Transverse colon (tissue), 4 donors: ENCODE data around the gene USP53. TPM values are rescaled to one million over a fixed set of nuclear protein-coding genes. Genes with fewer than 3 reads are reported as not detected.
"Not testable (repeated sequence)": the region's sequence is repeated elsewhere in the genome, so short reads cannot be mapped to it uniquely, and the experiment has no call there.

Source experiments
- DNase-seq: peaks from one replicate; pipeline ENCODE4 v3.0.0-alpha.2; 2019
- H3K27ac ChIP-seq, 4 donors: fragments of 200-600 bp; sonication (generic); 2 replicates each; pipeline ENCODE4 v1.5.1; 2016 to 2018; ENCODE audit warnings: inconsistent platforms in 4 of 4
- H3K27me3 ChIP-seq: fragments of 200-600 bp; sonication (generic); 2 replicates; pipeline ENCODE4 v1.5.1; 2017; ENCODE audit warnings: inconsistent platforms
- H3K36me3 ChIP-seq, 4 donors: fragments of 200-600 bp; sonication (generic); 2 replicates each; pipeline ENCODE4 v1.5.1; 2017 to 2019; ENCODE audit warnings: inconsistent platforms in 4 of 4
- H3K4me1 ChIP-seq, 4 donors: fragments of 200-600 bp; sonication (generic); 2 replicates each; pipeline ENCODE4 v1.5.1; 2017 to 2020; ENCODE audit warnings: inconsistent platforms in 4 of 4
- H3K4me3 ChIP-seq, 4 donors: fragments of 200-600 bp; sonication (generic); 1 replicate in 1 of 4; 2 replicates in 3 of 4; pipeline versions ENCODE4 v1.5.1 to v1.6.1; 2017 to 2019; ENCODE audit warnings: inconsistent platforms in 4 of 4
- H3K9me3 ChIP-seq, 2 donors: fragments of 200-600 bp; sonication (generic); 2 replicates each; pipeline ENCODE4 v1.5.1; 2017 to 2019; ENCODE audit warnings: inconsistent platforms in 2 of 2
- EP300 ChIP-seq: sonication (generic); formaldehyde crosslinking; IDR thresholded peaks from one replicate; pipeline ENCODE4 v1.6.1; 2017; ENCODE audit warnings: antibody characterized with exemption, low read depth
- POLR2A ChIP-seq: fragments of 450-650 bp; IDR thresholded peaks from one replicate; pipeline ENCODE4 v1.6.1; 2016; ENCODE audit warnings: antibody characterized with exemption, mild to moderate bottlenecking, moderate library complexity
- POLR2AphosphoS5 ChIP-seq, 3 donors: sonication (generic); formaldehyde crosslinking; IDR thresholded peaks; one replicate each; pipeline ENCODE4 v1.6.1; 2016; ENCODE audit warnings: antibody characterized with exemption in 3 of 3
- WGBS, 2 donors: methylation state at CpG; one replicate each; pipeline ENCODE4 v1.1.5; 2018; ENCODE audit warnings: low coverage in 1 of 2; 5-methylcytosine and 5-hydroxymethylcytosine counted together
- in situ Hi-C, 4 donors: fragments of 200-750 bp; cut with MboI; loops; one replicate each; pipeline versions ENCODE4 v1.15.0 to v1.15.1; 2017; ENCODE audit warnings: low sequenced_read_pairs in 3 of 4, low pct_ligation_motif_present in 1 of 4, low pct_unique_long_range_greater_than_20kb in 1 of 4
- intact Hi-C: fragments of 100-400 bp; cut with DNase I; formaldehyde crosslinking; loops from one replicate; pipeline ENCODE4 v1.15.1; 2023; ENCODE audit warnings: low total_unique reads
- total RNA-seq, 4 donors: library from RNA; depleted of rRNA; stranded (reverse); fragments of >200 nt; gene quantifications; one replicate each; pipeline ENCODE4 v1.1.0, GENCODE V29; 2016
- TF ChIP-seq, protein P1 (sequence below), 5 experiments: fragments of 200-600 bp in 3 of 5; fragments of 450-650 bp in 2 of 5; sonication (generic) in 3 of 5; IDR thresholded peaks; 1 replicate in 2 of 5; 2 replicates in 3 of 5; pipeline ENCODE4 v1.5.1; 2016 to 2017; ENCODE audit warnings: antibody characterized with exemption in 5 of 5, inconsistent platforms in 3 of 5, mild to moderate bottlenecking in 2 of 5, moderate library complexity in 1 of 5

The USP53 gene
- total RNA-seq, 4 donors from 2014 or later: 71.4 to 165 (median 98.5) TPM

DNA sequence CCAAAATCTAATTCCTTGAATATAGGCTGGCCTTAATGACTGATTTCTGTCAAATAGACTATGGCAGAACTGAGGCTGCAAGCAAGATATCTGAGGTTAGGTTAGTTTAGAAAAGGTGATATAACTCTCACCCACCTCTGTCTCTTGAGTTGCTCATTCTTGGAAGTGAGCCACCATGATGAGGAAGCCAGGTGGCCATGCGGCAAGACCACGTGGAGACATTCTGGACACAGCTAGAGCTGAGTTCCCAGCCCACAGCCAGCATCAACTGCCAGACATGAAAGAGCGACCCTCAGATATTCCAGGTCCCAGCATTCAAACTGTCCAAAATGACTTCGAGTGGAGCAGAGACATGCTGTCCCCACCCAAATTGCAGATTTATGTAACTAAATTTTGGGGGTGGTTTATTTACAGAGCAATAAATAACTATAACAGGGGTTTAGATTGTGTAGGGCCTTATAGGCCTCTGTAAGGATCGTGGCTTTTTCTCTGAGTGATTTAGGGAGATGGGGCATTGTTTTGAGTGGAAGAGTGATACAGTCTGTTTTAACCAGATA, 33.7 kb downstream of the USP53 start:
- Histone ChIP-seq H3K27ac (no peak overlapping the region), H3K4me3 (no peak overlapping the region), H3K4me1 (peaks cover 0 to 12% (median 0%) of the 10 kb centered on the region in 4 donors), H3K27me3 (no peaks in the 10 kb centered on the region), H3K9me3 (no peaks in the 10 kb centered on the region), H3K36me3 (peaks cover 0 to 40% (median 24%) of the 10 kb centered on the region in 4 donors)
- TF ChIP-seq EP300 (no peak), POLR2A (no peak), POLR2AphosphoS5 (IDR thresholded peaks at IDR 0.05) (no peak)
- TF ChIP-seq, protein P1, sequence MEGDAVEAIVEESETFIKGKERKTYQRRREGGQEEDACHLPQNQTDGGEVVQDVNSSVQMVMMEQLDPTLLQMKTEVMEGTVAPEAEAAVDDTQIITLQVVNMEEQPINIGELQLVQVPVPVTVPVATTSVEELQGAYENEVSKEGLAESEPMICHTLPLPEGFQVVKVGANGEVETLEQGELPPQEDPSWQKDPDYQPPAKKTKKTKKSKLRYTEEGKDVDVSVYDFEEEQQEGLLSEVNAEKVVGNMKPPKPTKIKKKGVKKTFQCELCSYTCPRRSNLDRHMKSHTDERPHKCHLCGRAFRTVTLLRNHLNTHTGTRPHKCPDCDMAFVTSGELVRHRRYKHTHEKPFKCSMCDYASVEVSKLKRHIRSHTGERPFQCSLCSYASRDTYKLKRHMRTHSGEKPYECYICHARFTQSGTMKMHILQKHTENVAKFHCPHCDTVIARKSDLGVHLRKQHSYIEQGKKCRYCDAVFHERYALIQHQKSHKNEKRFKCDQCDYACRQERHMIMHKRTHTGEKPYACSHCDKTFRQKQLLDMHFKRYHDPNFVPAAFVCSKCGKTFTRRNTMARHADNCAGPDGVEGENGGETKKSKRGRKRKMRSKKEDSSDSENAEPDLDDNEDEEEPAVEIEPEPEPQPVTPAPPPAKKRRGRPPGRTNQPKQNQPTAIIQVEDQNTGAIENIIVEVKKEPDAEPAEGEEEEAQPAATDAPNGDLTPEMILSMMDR (IDR thresholded peaks at IDR 0.05): no peak
- DNase-seq: no peak
- 77 to 82% methylated on average over 2 to 5 of the region's 5 CpGs for WGBS, 2 donors
- intact Hi-C loops: no loop called here
- in situ Hi-C loops: loop anchor here in 2 of 4 donors (25.0 kb wide), 1 partner anchor 209 kb away; no protein-coding TSS in a partner anchor

DNA sequence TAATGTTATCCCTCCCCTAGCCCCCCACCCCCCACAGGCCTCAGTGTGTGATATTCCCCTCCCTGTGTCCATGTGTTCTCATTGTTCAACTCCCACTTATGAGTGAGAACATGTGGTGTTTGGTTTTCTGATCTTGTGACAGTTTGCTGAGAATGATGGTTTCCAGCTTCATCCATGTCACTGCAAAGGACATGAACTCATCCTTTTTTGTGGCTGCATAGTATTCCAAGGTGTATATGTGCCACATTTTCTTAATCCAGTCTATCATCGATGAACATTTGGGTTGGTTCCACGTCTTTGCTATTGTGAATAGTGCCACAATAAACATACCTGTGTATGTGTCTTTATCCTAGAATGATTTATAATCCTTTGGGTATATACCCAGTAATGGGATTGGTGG, 38.5 kb downstream of the USP53 start:
- H3K27me3 ChIP-seq, H3K27ac ChIP-seq, H3K4me3 ChIP-seq, H3K9me3 ChIP-seq, H3K4me1 ChIP-seq, DNase-seq, intact Hi-C loops, in situ Hi-C loops: not testable (repeated sequence)
- H3K36me3 ChIP-seq: peaks cover 0 to 56% (median 29%) of the 10 kb centered on the region in 4 donors
- 97 to 100% methylated on average over 2 of the region's 2 CpGs for WGBS, 2 donors

DNA sequence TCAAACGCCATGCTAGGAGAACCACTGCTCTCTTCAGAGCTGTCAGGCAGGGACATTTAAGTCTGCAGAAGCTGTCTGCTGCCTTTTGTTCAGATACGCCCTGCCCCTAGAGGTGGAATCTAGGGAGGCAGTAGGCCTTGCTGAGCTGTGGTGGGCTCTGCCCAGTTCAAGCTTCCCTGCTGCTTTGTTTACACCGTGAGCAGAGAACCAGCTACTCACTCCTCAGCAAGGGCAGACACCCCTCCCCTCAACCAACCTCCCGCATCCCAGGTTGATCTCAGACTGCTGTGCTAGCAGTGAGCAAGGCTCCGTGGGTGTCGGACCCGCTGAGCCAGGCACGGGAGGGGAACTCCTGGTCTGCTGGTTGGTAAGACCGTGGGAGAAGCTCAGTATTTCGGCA, 42.7 kb downstream of the USP53 start:
- H3K9me3 ChIP-seq, H3K4me1 ChIP-seq, H3K4me3 ChIP-seq, DNase-seq, H3K27ac ChIP-seq, H3K27me3 ChIP-seq, intact Hi-C loops, in situ Hi-C loops: not testable (repeated sequence)
- peaks cover 0 to 56% (median 25%) of the 10 kb centered on the region in 4 donors for H3K36me3 ChIP-seq
- 95% methylated on average over 10 of the region's 10 CpGs; no CpG with 5 or more reads in 1 of the 2 donors for WGBS, 2 donors

DNA sequence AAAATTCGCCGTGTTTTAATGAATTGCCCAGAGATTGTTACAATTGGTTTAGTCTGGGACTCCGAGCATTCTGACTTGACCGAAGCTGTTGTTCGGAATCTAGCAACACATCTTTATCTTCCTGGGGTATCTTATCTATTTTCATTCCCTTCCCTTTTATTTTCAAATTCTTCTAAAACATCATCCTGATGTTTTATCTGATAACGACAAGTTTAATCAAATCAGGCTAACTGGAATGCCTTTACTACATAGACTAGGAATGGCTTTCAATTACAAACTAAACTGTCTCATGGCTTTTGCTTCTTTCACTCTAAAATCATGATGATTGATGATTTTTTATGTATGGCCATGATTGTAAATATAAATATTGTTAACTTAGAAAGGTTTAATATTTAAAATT, 48.0 kb downstream of the USP53 start:
- DNase-seq: no peak
- in situ Hi-C loops: no loop called here
- Histone ChIP-seq H3K9me3 (no peaks in the 10 kb centered on the region), H3K4me1 (no peaks in the 10 kb centered on the region), H3K4me3 (no peak overlapping the region), H3K36me3 (peaks cover 0 to 47% (median 17%) of the 10 kb centered on the region in 4 donors), H3K27ac (no peak overlapping the region), H3K27me3 (no peaks in the 10 kb centered on the region)
- intact Hi-C loops: no loop called here
- TF ChIP-seq POLR2AphosphoS5 (IDR thresholded peaks at IDR 0.05) (no peak), EP300 (no peak), POLR2A (no peak)
- TF ChIP-seq, protein P1 (IDR thresholded peaks at IDR 0.05): no peak
- 96 to 97% methylated on average over 6 of the region's 6 CpGs for WGBS, 2 donors

GRCh38 chr4:119261986-119262385, 49.5 kb downstream of the USP53 start:
- no peak for DNase-seq
- in situ Hi-C loops (no loop called here), intact Hi-C loops (no loop called here)
- TF ChIP-seq EP300: no peak
- no peak for TF ChIP-seq POLR2A
- no peak for TF ChIP-seq POLR2AphosphoS5 (IDR thresholded peaks at IDR 0.05)
- TF ChIP-seq, protein P1 (IDR thresholded peaks at IDR 0.05): no peak
- no peak overlapping the region for H3K27ac ChIP-seq
- no peaks in the 10 kb centered on the region for H3K4me1 ChIP-seq
- H3K36me3 ChIP-seq: peaks cover 0 to 50% (median 18%) of the 10 kb centered on the region in 4 donors
- 98 to 100% methylated on average over 1 of the region's 1 CpG for WGBS, 2 donors
- H3K27me3 ChIP-seq: no peaks in the 10 kb centered on the region
- H3K9me3 ChIP-seq: no peaks in the 10 kb centered on the region
- no peak overlapping the region for H3K4me3 ChIP-seq
